Trophoblast cell (in vitro differentiated cells and primary cell): ENCODE results near the gene NCAPD2.

ENCODE experiments used
- DNase-seq, 2 donors: peaks; one replicate each; pipeline ENCODE4 v3.0.0-alpha.2; 2016
- H2AFZ ChIP-seq: 2 replicates; pipeline ENCODE4 v1.6.1; 2013; ENCODE audit warnings: low read length, moderate library complexity, mild to moderate bottlenecking; ENCODE audit not compliant: insufficient read depth, poor library complexity
- H2AK5ac ChIP-seq: 2 replicates; pipeline ENCODE4 v1.6.1; 2013; ENCODE audit warnings: mild to moderate bottlenecking, low read length
- H2BK120ac ChIP-seq: 2 replicates; pipeline ENCODE4 v1.6.1; 2013; ENCODE audit warnings: low read length, mild to moderate bottlenecking, moderate library complexity; ENCODE audit not compliant: insufficient read depth, poor library complexity
- H2BK12ac ChIP-seq: 2 replicates; pipeline ENCODE4 v1.6.1; 2013; ENCODE audit warnings: mild to moderate bottlenecking, low read length, moderate library complexity
- H2BK5ac ChIP-seq: 2 replicates; pipeline ENCODE4 v1.6.1; 2013; ENCODE audit warnings: low read length, low read depth, moderate library complexity, mild to moderate bottlenecking; ENCODE audit not compliant: poor library complexity
- H3K14ac ChIP-seq: 2 replicates; pipeline ENCODE4 v1.6.1; 2013; ENCODE audit warnings: mild to moderate bottlenecking, low read length
- H3K18ac ChIP-seq: 2 replicates; pipeline ENCODE4 v1.6.1; 2013; ENCODE audit warnings: mild to moderate bottlenecking, low read length
- H3K23ac ChIP-seq: 2 replicates; pipeline ENCODE4 v1.6.1; 2013; ENCODE audit warnings: low read length
- H3K27ac ChIP-seq: 2 replicates; pipeline ENCODE4 v1.5.1; 2013; ENCODE audit warnings: low read depth, mild to moderate bottlenecking, inconsistent platforms, low read length, moderate library complexity
- H3K27me3 ChIP-seq: 2 replicates; pipeline ENCODE4 v1.6.1; 2013; ENCODE audit warnings: inconsistent platforms, mild to moderate bottlenecking, low read length, moderate library complexity; ENCODE audit not compliant: insufficient read depth
- H3K36me3 ChIP-seq, 2 experiments: 1 replicate in 1 of 2; 2 replicates in 1 of 2; pipeline ENCODE4 v1.6.1; 2013; ENCODE audit warnings: low read length in 2 of 2, mild to moderate bottlenecking in 2 of 2, moderate library complexity in 1 of 2; ENCODE audit not compliant: insufficient read depth in 2 of 2, control insufficient read depth in 1 of 2
- H3K4ac ChIP-seq: 2 replicates; pipeline ENCODE4 v1.6.1; 2013; ENCODE audit warnings: low read depth, mild to moderate bottlenecking, low read length, moderate library complexity
- H3K4me1 ChIP-seq, 2 experiments: 1 replicate in 1 of 2; 2 replicates in 1 of 2; pipeline ENCODE4 v1.6.1; 2013; ENCODE audit warnings: low read length in 2 of 2, mild to moderate bottlenecking in 2 of 2, moderate library complexity in 1 of 2; ENCODE audit not compliant: insufficient read depth in 2 of 2, control insufficient read depth in 1 of 2
- H3K4me2 ChIP-seq: 2 replicates; pipeline ENCODE4 v1.6.1; 2013; ENCODE audit warnings: inconsistent platforms, mild to moderate bottlenecking, low read length, moderate library complexity
- H3K4me3 ChIP-seq: 2 replicates; pipeline ENCODE4 v1.5.1; 2013; ENCODE audit warnings: mild to moderate bottlenecking, low read depth, low read length, inconsistent platforms
- H3K79me1 ChIP-seq: one replicate; pipeline ENCODE4 v1.6.1; 2013; ENCODE audit warnings: low read length
- H3K79me2 ChIP-seq: 2 replicates; pipeline ENCODE4 v1.6.1; 2013; ENCODE audit warnings: low read length, mild to moderate bottlenecking; ENCODE audit not compliant: control insufficient read depth, insufficient read depth, poor library complexity
- H3K9ac ChIP-seq: 2 replicates; pipeline ENCODE4 v1.6.1; 2013; ENCODE audit warnings: mild to moderate bottlenecking, low read length
- H3K9me3 ChIP-seq: 2 replicates; pipeline ENCODE4 v1.6.1; 2013; ENCODE audit warnings: low read depth, mild to moderate bottlenecking, control low read depth, inconsistent platforms, low read length; ENCODE audit not compliant: insufficient read depth
- H4K12ac ChIP-seq: 2 replicates; pipeline ENCODE4 v1.6.1; 2013; ENCODE audit warnings: low read depth, mild to moderate bottlenecking, low read length, moderate library complexity
- H4K8ac ChIP-seq: 2 replicates; pipeline ENCODE4 v1.6.1; 2013; ENCODE audit warnings: low read depth, mild to moderate bottlenecking, low read length, moderate library complexity
- H4K91ac ChIP-seq: one replicate; pipeline ENCODE4 v1.6.1; 2013; ENCODE audit warnings: low read depth, mild to moderate bottlenecking, low read length, moderate library complexity
- WGBS: extraction: QIAGEN DNeasy Blood & Tissue Kit; methylation state at CpG from one replicate; pipeline ENCODE4 v1.1.7; 2013; ENCODE audit warnings: missing lambda C conversion rate; ENCODE audit not compliant: insufficient read length, insufficient coverage; ENCODE audit errors: extremely low coverage; 5-methylcytosine and 5-hydroxymethylcytosine counted together

The NCAPD2 gene

DNA sequence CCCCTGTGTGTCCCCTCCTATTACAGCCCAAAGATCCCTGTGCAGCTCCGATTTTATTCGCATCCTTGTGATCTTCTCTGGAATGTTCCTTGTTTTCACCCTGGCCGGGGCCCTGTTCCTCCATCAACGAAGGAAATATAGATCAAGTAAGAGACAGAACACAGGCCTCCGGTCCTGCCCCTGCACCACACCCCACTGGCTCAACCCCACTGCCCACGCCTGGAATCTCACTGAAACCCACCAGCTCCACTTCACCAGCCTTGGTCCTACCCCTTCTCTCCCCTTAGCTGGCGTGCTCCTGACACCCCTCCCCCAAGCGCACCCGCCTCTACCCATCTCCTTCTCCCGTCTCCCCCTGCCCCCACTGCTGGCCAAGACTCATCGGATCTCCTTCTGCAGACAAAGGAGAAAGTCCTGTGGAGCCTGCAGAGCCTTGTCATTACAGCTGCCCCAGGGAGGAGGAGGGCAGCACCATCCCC, 43.0 kb upstream of the NCAPD2 start:
- H2BK5ac ChIP-seq: no peak overlapping the region
- H3K23ac ChIP-seq: no peak overlapping the region
- no peak overlapping the region for H3K9ac ChIP-seq
- no CpG with 5 or more reads among the region's 11 CpGs for WGBS
- DNase-seq: no peak
- H2AFZ ChIP-seq: peak overlapping the region; percentile 4
- H3K14ac ChIP-seq: peak overlapping the region; percentile 9
- peaks cover 15% of the 10 kb centered on the region in 2 experiments for H3K4me1 ChIP-seq
- peaks cover 3% of the 10 kb centered on the region for H3K9me3 ChIP-seq
- H3K4ac ChIP-seq: no peak overlapping the region
- no peaks in the 10 kb centered on the region for H3K27me3 ChIP-seq
- peak overlapping the region; percentile 48 for H3K4me2 ChIP-seq
- H2BK12ac ChIP-seq: peak overlapping the region; percentile 34
- H3K79me1 ChIP-seq: peaks cover 3% of the 10 kb centered on the region
- H2AK5ac ChIP-seq: peak overlapping the region; percentile 73
- no peak overlapping the region for H4K91ac ChIP-seq
- H3K18ac ChIP-seq: no peak overlapping the region
- H2BK120ac ChIP-seq: no peak overlapping the region
- peak overlapping the region; percentile 79 for H4K8ac ChIP-seq
- peak overlapping the region; percentile 41 for H3K4me3 ChIP-seq
- no peaks in the 10 kb centered on the region for H3K79me2 ChIP-seq
- H3K36me3 ChIP-seq: no peaks in the 10 kb centered on the region
- peak overlapping the region; percentile 49 for H4K12ac ChIP-seq
- H3K27ac ChIP-seq: no peak overlapping the region

DNA sequence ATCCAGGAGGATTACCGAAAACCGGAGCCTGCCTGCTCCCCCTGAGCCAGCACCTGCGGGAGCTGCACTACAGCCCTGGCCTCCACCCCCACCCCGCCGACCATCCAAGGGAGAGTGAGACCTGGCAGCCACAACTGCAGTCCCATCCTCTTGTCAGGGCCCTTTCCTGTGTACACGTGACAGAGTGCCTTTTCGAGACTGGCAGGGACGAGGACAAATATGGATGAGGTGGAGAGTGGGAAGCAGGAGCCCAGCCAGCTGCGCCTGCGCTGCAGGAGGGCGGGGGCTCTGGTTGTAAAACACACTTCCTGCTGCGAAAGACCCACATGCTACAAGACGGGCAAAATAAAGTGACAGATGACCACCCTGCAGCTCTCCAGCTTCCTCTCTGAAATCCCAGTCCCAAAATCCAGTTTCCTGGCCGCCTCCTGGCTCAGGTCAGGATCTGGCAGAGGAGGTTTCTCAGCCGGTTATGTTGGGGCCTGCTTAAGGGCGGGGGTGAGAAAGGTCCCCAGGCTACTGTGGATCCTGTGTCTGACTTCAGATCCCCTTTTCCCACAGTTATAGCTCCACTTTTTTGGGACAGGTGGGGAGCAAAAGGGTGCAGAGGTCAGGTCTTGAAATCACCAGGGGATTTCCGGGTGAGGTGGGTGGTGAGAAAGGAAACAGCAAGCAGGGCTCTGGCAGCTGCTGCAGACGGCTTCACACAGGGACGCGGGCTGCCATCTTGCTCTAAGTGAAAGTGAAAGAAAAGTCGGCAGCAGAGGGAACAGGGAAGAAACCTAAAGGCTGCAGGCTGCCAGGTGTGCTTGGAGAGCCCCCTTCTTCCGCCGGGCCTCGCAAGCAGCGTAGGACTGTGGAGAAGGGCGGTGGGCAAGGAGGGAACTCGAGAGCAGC, 42.3 kb upstream of the NCAPD2 start, which contains the start of gene TAPBPL:
TSS of gene TAPBPL (plus strand) at position 695 of the 897 bp plus-strand sequence. CDS start 207 bp downstream, outside the sequence.
- no peak within 1 kb of the TSS for H3K18ac ChIP-seq
- H2AFZ ChIP-seq: peak within 1 kb of the TSS; percentile 4
- no peak within 1 kb of the TSS for H3K23ac ChIP-seq
- no peaks in the 10 kb centered on the region for H3K36me3 ChIP-seq
- peaks cover 15% of the 10 kb centered on the region in 2 experiments for H3K4me1 ChIP-seq
- no peak within 1 kb of the TSS for H3K9ac ChIP-seq
- no CpG with 5 or more reads among the region's 27 CpGs for WGBS
- H3K27me3 ChIP-seq: no peaks in the 10 kb centered on the region
- peak within 1 kb of the TSS; percentile 73 for H2AK5ac ChIP-seq
- H4K91ac ChIP-seq: peak within 1 kb of the TSS; percentile 22
- H2BK12ac ChIP-seq: peak within 1 kb of the TSS; percentile 34
- no peak within 1 kb of the TSS for H3K4ac ChIP-seq
- peak within 1 kb of the TSS; percentile 49 for H4K12ac ChIP-seq
- H3K4me3 ChIP-seq: peak within 1 kb of the TSS; percentile 41
- peak within 1 kb of the TSS; percentile 48 for H3K4me2 ChIP-seq
- no peak within 1 kb of the TSS for H2BK120ac ChIP-seq
- no peaks in the 10 kb centered on the region for H3K79me2 ChIP-seq
- peak; percentile 72 to 78 for DNase-seq
- H2BK5ac ChIP-seq: no peak within 1 kb of the TSS
- no peak within 1 kb of the TSS for H3K27ac ChIP-seq
- peak within 1 kb of the TSS; percentile 26 for H3K14ac ChIP-seq
- H3K79me1 ChIP-seq: peaks cover 3% of the 10 kb centered on the region
- peaks cover 3% of the 10 kb centered on the region for H3K9me3 ChIP-seq
- H4K8ac ChIP-seq: peak within 1 kb of the TSS; percentile 79

DNA sequence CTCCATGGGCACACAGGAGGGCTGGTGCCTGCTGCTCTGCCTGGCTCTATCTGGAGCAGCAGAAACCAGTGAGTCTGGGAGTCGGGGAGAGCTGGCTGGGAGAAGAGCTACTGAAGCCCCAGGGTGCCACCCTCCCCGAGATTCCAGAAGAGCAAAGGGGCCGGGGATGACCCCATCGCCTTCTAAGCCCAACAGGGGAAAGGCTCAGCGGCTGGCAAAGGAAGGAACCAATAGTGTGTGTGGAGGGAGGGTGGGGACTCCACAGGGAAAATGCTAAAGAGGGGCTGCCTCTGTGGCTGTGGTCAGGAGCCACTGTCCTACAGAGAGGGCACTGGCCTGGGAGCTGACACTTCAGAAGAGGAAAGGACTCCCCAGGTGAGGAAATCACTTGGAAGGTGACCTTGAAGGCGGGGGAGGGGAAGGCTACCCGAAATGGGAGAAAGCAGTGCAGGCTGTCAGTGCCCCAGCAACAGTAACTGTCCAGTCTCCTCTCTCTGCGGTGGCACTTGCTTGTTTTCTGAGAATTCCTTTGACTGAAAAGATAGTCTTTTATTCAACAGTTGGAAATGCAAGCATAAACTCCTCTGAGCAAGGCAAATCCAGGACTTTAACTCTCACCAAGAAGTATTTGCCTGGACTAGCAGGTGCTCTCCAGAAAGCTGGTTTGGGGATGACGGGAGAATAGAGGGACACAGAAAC, 41.5 kb upstream of the NCAPD2 start:
- Histone ChIP-seq H2BK5ac (no peak overlapping the region), H3K27me3 (no peaks in the 10 kb centered on the region), H3K23ac (no peak overlapping the region), H3K4me3 (no peak overlapping the region), H4K91ac (peak overlapping the region; percentile 22), H4K12ac (no peak overlapping the region), H3K14ac (peak overlapping the region; percentile 26), H2AK5ac (peak overlapping the region; percentile 24), H3K36me3 (no peaks in the 10 kb centered on the region), H3K9me3 (peaks cover 3% of the 10 kb centered on the region), H2AFZ (no peak overlapping the region), H3K9ac (no peak overlapping the region), H3K27ac (no peak overlapping the region), H2BK120ac (no peak overlapping the region), H3K4me1 (peaks cover 15% of the 10 kb centered on the region in 2 experiments), H3K18ac (no peak overlapping the region), H3K4me2 (no peak overlapping the region), H3K79me1 (peaks cover 3% of the 10 kb centered on the region), H2BK12ac (peak overlapping the region; percentile 17), H3K79me2 (no peaks in the 10 kb centered on the region), H3K4ac (no peak overlapping the region), H4K8ac (peak overlapping the region; percentile 79)
- WGBS: no CpG with 5 or more reads among the region's 9 CpGs
- DNase-seq: no peak

DNA sequence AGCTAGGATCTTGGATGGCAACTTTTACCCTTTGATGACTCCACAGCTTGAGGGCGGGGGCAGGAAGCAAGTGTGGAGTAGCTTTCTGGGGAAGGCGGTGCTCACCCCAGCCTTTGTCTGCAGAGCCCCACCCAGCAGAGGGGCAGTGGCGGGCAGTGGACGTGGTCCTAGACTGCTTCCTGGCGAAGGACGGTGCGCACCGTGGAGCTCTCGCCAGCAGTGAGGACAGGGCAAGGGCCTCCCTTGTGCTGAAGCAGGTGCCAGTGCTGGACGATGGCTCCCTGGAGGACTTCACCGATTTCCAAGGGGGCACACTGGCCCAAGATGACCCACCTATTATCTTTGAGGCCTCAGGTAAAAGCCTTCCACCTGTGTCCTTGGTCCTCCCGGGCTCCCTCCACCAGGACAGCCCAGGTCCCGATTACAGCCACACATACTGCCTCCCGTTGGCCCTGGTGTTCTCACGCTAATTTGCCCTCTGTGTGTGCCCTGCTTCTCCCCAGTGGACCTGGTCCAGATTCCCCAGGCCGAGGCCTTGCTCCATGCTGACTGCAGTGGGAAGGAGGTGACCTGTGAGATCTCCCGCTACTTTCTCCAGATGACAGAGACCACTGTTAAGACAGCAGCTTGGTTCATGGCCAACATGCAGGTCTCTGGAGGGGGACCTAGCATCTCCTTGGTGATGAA, 40.8 kb upstream of the NCAPD2 start:
- Histone ChIP-seq H3K4ac (no peak overlapping the region), H3K23ac (no peak overlapping the region), H2BK12ac (no peak overlapping the region), H3K27ac (no peak overlapping the region), H3K79me2 (no peaks in the 10 kb centered on the region), H2AK5ac (no peak overlapping the region), H2BK120ac (no peak overlapping the region), H3K14ac (no peak overlapping the region), H2AFZ (no peak overlapping the region), H4K8ac (no peak overlapping the region), H3K18ac (no peak overlapping the region), H3K36me3 (no peaks in the 10 kb centered on the region), H3K79me1 (peaks cover 3% of the 10 kb centered on the region), H4K12ac (no peak overlapping the region), H4K91ac (no peak overlapping the region), H3K9me3 (peaks cover 3% of the 10 kb centered on the region), H2BK5ac (no peak overlapping the region), H3K4me1 (peaks cover 15% of the 10 kb centered on the region in 2 experiments), H3K9ac (no peak overlapping the region), H3K4me2 (no peak overlapping the region), H3K4me3 (no peak overlapping the region), H3K27me3 (no peaks in the 10 kb centered on the region)
- no CpG with 5 or more reads among the region's 17 CpGs for WGBS
- no peak for DNase-seq
